Ramos (cell line): ENCODE results near the gene SRCAP.

ENCODE experiments used
- in situ Hi-C: fragments of 300-500 bp; cut with MboI; formaldehyde crosslinking; loops from one replicate; pipeline ENCODE4 v1.14.3; 2022; ENCODE audit warnings: low sequenced_read_pairs; ENCODE audit not compliant: unreplicated experiment

The SRCAP gene

GRCh38 chr16:30724641-30725417 lies 25.9 kb downstream of the SRCAP start:
- in situ Hi-C loops, result no loop called here

- in situ Hi-C loops, result no loop called here
These were observed 26.4 kb downstream of the SRCAP start for GRCh38 chr16:30725418-30725792.

GRCh38 chr16:30728321-30728720 lies 29.4 kb downstream of the SRCAP start:
- in situ Hi-C loops, result no loop called here

GRCh38 chr16:30728899-30729672 lies 30.1 kb downstream of the SRCAP start:
- in situ Hi-C loops, result no loop called here

- in situ Hi-C loops, result loop anchor here (5.0 to 10.0 kb wide), 3 partner anchors 44 to 67 kb away; no protein-coding TSS in a partner anchor
These were observed 32.4 kb downstream of the SRCAP start for GRCh38 chr16:30731411-30731810.

- in situ Hi-C loops, result loop anchor here (10.0 kb wide), 2 partner anchors 58 to 72 kb away; no protein-coding TSS in a partner anchor
These were observed 38.2 kb downstream of the SRCAP start for GRCh38 chr16:30736995-30737793.

- in situ Hi-C loops, result loop anchor here (10.0 kb wide), 2 partner anchors 57 to 73 kb away; no protein-coding TSS in a partner anchor
These were observed 39.0 kb downstream of the SRCAP start for GRCh38 chr16:30737794-30738648.

GRCh38 chr16:30738984-30739951 lies 40.3 kb downstream of the SRCAP start:
- in situ Hi-C loops, result loop anchor here (10.0 kb wide), 2 partner anchors 56 to 74 kb away; no protein-coding TSS in a partner anchor

GRCh38 chr16:30740364-30741251 lies 41.6 kb downstream of the SRCAP start:
- in situ Hi-C loops, result no loop called here

GRCh38 chr16:30741461-30741914 lies 42.5 kb downstream of the SRCAP start:
- in situ Hi-C loops, result no loop called here

GRCh38 chr16:30743716-30744115 lies 44.7 kb downstream of the SRCAP start:
- in situ Hi-C loops, result no loop called here

GRCh38 chr16:30744183-30744582 lies 45.2 kb downstream of the SRCAP start:
- in situ Hi-C loops, result no loop called here

GRCh38 chr16:30745082-30745481 lies 46.1 kb downstream of the SRCAP start:
- in situ Hi-C loops, result no loop called here

GRCh38 chr16:30746638-30747175 lies 47.7 kb downstream of the SRCAP start:
- in situ Hi-C loops, result no loop called here

GRCh38 chr16:30747331-30747730 lies 48.4 kb downstream of the SRCAP start:
- in situ Hi-C loops, result no loop called here

GRCh38 chr16:30747799-30748633 lies 49.0 kb downstream of the SRCAP start, which contains the start of gene PHKG2:
Gene PHKG2 (plus strand): TSS chr16:30748425. CDS start chr16:30748821, 396 bp downstream.
- in situ Hi-C loops, result no loop called here
